Fibroblast of skin of scalp (primary cell): ENCODE measurements around the gene COPS2.

ENCODE experiments used
- DNase-seq: peaks from one replicate; pipeline ENCODE4 v3.0.0-alpha.2; 2013

The COPS2 gene

DNA sequence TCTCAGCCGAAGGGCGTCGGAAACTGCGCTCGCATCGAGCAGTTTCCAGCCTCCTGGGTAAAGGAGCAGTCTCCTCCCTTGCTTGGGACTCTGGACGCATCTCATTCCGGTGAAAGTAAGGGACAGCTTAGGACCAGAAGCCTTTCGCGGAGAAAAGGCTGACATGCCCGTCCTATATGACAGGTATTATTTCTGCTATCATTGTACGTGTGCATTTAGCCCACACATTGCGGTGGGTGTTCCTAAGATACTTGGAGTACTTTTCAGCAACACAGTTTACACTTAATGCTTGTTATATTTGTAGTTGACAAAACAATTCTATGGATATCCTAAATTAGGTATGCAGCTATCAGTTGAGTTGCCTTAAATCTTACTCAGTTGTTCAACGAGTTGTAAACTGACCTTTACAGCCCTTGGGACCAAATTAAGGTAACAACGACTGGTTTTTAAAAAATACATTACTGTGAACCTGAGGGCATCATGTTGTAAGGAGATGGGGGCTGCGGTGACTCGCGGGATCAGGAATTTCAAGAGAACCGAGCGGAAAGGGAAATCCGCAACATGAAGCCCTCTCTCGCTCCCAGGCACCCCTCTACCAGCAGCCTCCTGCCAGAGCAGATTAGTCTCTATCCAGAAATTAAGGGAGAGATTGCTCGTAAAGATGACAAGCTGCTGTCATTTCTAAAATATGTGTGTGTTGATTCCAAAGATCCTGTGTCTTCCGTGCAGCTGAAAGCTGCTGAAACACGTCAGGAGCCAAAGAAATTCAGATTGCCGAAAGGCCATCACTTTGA is 632 bp upstream of the COPS2 start:
- DNase-seq, result peak; percentile 16

DNA sequence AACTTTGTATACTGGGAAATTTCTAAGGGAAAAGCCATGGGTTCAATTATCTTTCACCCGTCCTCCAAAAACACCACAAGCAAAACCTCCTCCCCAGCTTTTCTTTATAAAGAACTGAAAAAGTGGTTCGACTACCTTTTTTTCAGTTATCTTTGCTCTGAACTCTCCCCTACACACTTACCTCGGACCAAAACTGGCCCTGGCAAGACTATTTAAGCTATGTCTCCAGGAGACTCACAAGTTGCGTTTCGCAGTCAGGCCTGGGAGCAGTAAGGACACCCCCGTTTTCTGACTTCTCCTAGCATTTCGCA is 645 bp downstream of the COPS2 start:
- no peak for DNase-seq

DNA sequence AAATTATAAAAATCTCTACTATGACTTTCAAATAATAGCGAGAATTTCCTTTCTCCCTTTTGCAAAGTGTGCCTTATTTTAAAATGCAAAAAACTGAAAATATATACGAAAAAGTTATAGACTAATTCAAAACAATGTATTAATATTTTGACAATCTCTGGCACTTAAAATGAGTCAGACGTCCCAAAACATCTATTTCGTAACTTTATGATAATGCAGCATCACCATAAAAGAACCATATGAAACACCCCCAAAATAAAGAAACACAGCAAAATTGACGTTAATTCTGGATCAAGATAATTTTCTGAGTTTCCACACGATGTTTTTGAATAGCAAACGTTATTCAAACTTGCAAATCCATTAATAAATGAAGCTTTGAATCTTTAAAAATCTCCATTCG is 1.0 kb downstream of the COPS2 start:
- DNase-seq, result no peak

DNA sequence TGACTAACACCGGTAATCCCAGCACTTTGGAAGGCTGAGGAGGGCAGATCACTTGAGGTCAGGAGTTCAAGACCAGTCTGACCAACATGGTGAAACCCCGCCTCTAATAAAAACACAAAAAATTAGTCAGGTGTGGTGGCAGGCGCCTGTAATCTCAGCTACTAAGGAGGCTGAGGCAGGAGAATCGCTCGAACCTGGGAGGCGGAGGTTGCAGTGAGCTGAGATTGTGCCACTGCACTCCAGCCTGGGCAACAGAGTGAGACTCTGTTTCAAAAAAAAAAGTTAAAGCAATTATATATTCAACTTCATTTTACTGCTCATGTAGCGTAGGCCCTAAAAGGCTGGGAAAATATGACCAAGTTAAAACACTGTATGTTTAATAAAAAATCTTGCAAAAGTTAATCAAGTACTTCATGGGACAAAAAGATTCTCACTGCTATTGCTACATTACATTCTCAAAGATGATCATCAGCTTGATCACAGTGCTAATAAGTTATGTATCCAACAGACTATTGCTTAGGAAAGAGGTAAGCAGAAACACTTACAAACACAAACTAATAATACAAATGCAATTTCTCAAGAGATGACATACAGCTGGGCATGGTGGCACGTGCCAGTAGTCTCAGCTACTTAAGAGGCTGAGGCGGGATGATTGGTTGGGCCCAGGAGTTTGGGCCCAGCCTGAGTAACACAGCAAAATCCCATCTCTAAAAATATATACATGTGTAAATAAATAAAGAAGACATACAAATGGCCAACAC is 2.7 kb downstream of the COPS2 start:
- no peak for DNase-seq

DNA sequence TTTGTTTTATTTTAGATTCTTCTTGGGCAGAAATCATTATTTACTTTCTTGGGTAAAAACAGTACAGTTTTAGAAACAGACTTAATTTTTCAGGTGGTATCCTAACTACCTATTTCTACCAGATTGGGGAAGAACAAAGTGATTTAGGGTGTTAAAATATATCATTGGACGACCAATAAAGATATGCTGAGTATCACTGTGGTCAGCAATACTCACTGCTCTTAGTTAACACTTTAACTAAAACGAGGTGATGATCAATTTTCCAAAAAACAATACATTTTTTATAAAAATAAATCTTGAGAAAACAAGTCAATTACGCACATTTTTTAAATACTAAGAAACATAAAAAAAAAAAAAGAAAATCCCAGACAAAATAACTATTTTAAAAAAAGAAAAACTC is 3.6 kb downstream of the COPS2 start:
- DNase-seq, result no peak

DNA sequence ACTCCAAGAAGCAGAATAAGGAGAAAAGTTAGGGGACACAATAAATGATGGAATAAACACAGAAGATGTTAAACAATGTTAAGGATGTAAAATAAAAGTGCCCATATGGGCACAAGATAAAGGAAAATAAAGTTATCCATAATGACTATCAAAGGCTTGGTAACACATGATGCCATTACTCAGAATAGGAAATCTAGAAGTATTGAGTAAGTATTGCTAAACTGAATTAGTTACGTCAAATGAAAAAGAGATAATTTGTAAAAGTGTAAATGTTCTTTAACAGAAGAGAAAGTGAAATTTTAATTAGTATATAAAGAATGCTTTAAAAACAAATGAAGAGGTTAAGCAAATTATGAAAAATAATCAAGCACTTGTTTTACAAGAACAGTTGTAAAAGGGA is 6.7 kb downstream of the COPS2 start:
- no peak for DNase-seq

DNA sequence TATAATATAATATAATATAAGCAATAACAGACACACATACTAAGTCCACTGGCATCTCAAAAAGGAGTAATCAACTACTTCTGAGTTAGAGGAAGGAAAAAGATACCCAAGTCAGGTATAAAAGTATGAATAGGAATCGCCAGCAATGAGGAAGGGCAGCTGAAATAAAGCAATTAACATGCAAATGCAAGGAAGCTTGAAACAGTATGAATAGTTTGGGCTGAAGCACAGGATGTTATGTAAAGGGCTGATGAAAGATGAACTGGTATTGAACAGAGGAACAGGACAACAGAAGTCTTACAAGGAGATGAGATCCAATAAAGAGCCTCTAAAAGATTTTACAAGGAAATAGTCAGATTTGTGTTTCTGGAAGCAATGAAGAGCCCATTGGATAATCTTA is 7.1 kb downstream of the COPS2 start:
- DNase-seq, result no peak

DNA sequence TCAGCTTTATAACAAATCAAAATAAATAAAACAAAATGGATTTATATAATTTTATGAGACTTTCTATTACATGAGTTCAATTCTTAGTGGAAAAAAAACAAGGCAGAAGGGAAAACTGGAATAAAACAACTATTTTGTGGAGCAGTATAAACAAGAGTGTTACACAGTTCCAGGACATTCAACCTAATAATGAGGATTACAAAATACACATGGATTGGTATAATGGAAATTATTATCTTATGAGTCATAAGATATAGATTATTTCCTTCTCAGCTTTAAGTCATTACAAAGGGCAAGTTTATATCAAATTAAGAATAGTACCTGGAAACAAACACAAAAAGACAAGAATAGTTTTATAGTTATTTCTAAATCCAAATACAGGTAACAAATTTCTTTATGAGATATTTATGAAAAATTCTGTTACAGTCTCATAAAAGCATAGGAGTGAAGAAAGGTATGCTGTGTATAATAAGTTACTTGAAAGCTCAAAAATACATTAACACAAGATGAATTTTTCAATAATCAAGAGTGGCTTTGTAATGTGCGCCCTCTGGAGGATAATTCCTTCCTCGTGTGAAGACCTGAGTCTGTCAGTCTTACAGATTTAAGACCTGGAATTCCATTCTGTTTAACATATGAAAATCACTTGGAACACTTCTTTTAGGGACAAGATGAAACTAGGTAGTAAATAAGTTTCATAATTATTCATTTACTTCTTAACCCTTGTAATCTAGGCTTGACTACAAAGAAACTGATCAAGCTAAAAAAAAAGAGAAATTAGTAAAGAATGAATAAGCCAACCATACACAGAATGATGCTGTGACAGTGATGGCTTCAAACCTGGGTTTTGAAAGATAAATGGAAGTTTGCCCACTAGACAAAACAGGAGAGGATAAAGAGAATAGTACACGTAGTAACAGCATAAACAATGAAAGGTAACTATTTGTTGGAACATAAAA is 9.5 kb downstream of the COPS2 start:
- DNase-seq, result peak; percentile 62

DNA sequence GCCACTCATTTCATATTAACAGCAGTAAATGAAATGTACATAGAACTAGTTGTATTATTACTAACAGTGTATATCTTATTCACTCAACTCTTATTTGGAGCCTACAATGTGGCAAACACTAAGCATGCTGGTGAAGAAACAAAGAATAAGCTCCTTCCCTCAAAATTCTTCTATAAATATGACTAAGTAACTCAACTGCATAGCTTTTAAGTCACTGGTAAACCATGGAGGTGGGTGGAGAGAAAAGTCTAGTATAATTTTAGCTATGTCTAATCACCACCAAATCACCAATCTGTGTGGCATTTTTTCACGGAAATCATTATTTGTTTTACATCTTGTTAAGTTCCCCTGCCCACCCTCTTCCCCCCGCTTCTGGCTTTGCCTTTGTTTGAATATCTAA is 17.5 kb downstream of the COPS2 start:
- DNase-seq, result peak; percentile 32

DNA sequence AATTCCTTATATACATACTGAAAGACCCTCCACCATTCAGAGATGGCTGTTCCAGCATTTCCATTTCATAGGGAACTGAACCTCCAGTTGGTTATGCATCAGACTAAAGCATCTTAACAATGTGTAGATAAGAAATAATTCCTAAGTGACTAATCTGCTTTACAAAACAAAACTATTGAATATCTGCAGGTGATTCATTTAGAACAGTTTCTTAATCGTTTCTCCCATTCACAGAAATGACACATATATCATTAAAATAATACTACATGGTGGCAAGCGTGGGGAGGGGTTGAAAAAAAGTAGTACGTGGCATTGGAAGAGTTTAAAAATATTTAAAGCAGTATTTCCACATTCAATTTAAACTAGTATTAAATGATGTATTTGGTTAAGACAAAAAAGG is 19.5 kb downstream of the COPS2 start:
- peak; percentile 70 for DNase-seq

DNA sequence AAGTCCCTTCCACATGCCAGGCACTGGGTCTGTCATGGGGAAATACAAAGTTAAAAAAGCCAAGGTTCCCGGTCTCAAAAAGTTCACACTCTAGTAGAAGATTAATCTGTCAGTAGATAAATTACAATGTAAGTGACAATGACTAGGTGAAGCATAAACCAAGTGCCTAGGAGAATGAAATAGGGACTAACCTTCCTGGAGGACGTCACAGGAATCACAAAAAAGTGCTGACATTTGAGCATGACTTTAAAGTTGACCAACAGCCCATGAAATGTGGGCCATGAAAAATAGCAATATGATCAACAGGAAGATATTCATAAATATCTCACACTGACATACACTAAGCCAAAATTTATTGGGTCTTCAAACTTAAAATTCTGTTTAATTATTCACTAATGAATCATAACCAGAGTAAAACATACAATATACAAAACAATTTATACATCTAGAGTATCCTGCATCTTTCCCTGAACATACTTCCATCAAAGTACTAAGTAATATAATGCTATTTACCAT is 20.0 kb downstream of the COPS2 start:
- no peak for DNase-seq

DNA sequence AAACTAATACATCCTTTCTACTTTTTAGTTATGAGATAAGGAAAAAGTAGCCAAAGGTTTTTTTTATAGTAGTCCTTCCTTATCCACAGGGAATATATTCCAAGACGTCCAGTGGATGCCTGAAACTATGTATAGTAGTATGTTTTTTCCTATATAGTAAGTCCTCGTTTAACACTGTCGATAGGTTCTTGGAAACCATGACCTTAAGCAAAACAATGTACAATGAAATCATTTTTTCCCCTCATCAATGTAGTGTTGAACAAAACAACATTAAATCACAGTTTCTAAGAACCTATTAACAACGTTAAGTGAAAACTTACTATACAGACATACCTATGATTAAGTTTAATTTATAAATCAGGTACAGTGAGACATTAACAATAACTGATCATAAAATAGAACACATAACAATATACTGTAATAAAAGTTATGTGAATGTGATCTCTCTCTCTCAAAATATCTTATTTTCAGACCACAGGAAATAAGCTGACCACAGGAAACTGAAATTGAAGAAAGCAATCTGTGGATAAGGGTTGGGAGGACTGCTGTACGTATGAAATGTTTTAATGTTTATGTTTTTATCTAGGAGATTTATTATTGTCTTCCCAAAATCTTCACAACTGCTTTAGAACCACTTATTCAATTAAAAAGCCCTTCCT is 20.6 kb downstream of the COPS2 start:
- DNase-seq, result no peak

DNA sequence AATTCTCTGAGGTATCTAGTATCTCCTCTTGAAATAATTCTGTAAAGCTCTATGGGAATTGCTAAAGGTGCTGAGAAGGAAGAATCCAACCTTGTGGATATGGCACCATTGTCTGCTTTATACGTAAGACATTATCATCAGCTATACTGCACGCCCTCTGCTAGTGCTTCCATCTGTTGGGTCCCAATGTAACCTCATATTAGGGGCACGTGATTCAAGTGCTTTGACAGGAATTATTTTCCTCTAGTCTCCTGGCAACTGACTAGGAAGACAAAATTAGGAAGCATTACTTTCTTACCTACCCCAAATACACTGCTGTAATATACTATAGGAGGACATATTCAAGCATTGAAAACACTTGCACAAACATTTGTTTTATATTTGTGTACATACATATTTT is 24.0 kb downstream of the COPS2 start:
- no peak for DNase-seq

DNA sequence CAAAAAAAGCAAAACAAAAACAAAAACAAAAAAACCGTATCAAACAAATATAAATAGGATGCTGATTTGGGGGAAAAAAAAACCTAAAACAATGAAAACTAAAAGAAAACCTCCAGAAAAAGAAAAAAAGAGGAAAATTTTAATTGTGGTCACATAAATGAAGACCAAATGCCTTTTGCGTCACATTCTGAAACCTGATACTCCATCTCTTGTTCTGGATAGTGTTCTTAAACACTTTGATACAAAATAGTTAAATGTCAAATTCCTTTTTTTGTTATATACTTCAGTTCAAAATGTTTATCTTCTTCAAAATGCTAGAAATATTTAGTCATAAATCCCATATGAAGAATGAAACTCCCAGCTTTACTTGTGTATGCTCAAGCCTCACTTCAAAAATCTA is 31.0 kb downstream of the COPS2 start:
- DNase-seq, result no peak

DNA sequence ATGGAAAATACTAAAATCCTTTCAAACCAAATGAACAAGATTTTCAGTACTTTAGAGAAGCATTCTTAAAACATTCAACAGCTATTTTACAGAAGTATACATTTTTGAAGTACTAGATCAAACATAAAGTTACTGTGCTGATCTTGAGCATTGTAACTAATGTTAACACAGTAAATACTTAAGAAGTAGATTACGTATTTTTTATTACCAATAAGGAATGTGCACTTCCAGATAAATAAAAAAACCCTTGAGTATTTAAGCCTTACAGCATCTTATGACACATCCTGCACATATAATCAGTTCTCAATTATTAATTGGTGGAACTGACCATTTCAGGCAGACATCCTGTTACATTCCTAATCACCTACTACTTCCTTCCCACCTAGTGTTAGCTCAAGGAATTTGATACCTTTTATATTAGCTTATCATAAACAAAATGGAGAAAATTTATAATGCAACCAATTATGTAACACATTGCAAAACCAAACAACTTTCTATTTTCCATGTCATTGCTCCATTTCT is 32.8 kb downstream of the COPS2 start:
- DNase-seq, result no peak

DNA sequence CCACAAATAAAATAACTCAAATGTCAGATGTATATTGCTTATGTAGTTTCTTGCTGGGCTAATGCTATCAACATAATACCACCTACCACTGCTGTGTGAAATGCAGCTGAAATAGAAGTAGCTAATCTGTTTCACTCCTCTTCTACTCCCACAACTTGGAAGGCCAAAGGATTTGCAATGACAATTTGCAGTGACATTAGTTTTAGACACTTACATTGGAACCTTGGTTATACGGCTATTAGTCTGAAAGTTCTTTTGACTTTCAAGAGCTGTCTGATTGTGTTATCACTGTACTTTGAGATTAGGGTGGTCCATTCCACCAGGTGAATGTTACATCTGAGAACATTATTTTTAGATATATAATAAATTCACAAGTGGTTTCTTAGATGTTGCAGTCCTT is 33.5 kb downstream of the COPS2 start:
- no peak for DNase-seq

DNA sequence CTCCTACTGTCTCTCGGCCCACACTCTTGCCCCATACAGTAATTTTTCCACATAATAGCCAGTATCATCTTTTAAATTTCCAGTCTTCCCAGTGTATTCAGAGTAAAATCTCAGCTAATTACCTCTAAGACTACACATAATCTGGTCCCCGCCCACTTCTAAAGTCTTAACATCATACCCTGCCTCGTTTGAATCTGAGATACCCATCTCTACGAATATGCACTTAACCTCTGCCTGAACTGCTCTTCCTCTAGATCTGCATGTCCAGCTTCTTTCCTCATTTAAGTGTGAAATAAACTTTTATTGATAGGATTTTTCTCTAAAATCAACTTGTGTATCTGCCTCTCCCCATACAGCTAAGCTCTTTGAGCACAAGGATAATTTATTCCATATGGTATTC is 34.6 kb downstream of the COPS2 start:
- DNase-seq, result no peak

DNA sequence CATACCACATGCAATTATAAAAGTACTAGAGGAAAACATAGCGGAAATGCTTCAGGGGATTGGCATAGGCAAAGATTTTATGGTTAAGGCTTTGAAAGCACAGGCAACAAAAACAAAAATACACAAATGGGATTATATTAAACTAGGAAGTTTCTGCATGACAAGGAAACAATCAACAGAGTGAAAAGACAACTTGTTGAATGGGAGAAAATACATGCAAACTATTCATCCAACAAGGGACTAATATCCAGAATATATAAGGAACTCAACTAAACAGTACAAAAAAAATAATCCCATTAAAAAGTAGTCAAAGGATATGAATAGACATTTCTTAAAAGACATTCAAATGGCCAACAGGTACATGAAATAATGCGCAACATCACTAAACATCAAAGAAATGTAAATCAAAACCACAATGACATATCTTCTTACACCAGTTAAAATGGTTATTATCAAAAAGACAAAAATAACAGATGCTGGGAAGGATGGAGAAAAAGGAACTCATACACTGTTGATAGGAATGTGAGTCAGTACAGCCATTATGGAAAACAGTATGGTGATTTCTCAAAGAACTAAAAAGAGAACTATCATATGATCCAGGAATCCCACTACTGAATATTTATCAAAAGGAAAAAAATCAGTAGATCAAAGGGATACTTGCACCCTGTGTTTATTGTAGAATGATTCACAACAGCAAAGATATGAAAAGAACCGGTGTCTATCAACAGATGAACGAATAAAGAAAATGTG is 39.1 kb downstream of the COPS2 start:
- no peak for DNase-seq

DNA sequence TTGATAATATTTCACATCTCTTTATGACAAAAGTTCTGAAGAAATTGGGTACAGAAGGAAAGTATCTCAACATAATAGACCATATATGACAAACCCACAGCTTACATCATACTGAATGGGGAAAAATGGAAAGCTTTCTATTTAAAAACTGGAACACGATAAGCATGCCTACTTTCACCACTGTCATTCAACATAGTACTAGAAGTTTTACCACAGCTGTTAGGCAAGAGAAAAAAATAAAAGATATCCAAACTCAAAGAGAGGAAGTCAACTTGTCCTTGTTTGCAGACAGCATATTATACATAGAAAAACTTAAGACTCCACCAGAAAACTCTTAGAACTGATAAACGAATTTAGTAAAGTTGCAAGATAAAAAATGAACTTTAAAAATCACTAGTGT is 40.3 kb downstream of the COPS2 start:
- no peak for DNase-seq

DNA sequence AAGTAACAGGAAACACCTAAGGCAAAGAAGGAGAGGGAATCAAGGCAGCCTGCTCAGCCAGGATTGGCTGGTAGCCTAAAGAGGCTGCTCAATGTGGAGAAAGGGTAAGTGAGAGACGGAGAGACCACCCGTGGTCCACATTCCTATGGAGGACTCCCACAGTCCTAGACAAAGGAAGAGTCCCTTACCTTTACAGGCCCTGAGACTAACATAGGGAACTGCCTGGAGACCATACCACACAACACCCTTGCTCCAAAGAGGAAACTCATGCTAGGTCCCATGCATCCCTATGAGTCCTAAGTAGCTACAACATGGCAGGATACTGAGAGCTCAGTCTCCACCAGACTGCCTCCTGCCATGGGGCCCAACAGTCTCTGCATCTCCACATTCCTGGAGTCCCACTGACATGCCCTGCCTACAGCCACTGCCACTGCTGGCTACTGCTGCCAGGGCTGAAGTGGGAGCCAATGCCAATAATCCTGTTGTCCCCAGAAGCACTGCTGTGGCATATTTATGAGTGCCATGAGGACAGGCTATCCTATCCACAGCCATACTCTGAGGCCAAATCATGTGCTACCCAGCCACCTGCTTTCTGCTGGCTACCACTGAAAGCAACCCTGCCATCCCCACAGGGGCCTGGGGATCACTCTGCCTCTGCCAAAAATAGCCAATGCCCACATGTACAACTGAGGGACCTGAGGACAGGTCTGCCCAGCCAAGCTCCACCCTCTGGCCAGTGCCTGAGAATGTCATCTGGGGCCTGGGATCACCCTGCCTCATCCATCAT is 45.0 kb downstream of the COPS2 start:
- no peak for DNase-seq

DNA sequence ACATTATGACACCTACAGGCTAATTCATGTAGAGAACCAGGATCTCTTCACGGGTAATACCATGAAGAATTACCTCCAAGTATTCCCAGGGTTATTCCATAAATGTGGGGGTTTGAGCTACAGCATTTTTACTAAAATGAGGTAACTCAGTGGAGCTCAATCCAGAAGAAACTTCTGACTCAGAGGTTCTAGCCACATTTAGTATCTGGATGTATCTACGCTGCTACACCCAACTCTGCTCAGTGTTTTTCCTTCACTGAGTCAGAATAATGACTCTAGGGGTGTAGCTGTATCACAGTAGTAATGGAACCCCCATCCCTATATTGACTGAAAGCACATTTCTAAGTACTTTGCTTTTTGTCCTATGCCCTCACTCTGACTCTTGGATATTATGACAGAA is 52.4 kb downstream of the COPS2 start:
- DNase-seq, result no peak
